Endothelial cell of umbilical vein (primary cell): ENCODE data around the gene TM9SF1. TPM values are rescaled to one million over a fixed set of nuclear protein-coding genes. Genes with fewer than 3 reads are reported as not detected.

ENCODE experiments used
- BruUV-seq: library from RNA; stranded (reverse); fragments of 400-500 nt; replicated peaks from 2 replicates; lab custom pipeline; 2021; lab: Mats Ljungman, UMichigan
- CTCF ChIA-PET: fragments of 300-600, 350-600 bp; sonication (Branson Sonifier 250); formaldehyde crosslinking; loops from one replicate; lab custom pipeline; 2021; ENCODE audit warnings: antibody characterized with exemption, inconsistent platforms; lab: Charles Lee
- POLR2A ChIA-PET: fragments of 300-600, 350-600 bp; sonication (Branson Sonifier 250); formaldehyde crosslinking; loops from one replicate; lab custom pipeline; 2021; ENCODE audit warnings: antibody characterized with exemption, inconsistent platforms; lab: Charles Lee
- DNase-seq: peaks from one replicate; pipeline ENCODE4 v3.0.0-alpha.2; 2011; ENCODE audit warnings: low read depth, low spot score
- FAIRE-seq: peaks from 2 replicates; lab custom pipeline; 2011; peaks lifted over from hg19 to GRCh38; lab: Jason Lieb, UNC
- H2AFZ ChIP-seq: 2 replicates; pipeline ENCODE4 v1.6.0; 2012; ENCODE audit warnings: low read depth, low read length, control low read depth, inconsistent platforms
- H3K27ac ChIP-seq: 2 replicates; pipeline ENCODE4 v1.5.1; 2011; ENCODE audit warnings: low read depth, mild to moderate bottlenecking, control low read depth, low read length, moderate library complexity; ENCODE audit not compliant: insufficient read depth
- H3K27me3 ChIP-seq, 2 experiments: 2 replicates each; pipeline versions ENCODE4 v1.6.0 to v1.6.1; 2011; ENCODE audit warnings: low read length in 2 of 2, mixed read lengths in 1 of 2; ENCODE audit not compliant: control insufficient read depth in 2 of 2, insufficient read depth in 2 of 2
- H3K36me3 ChIP-seq, 2 experiments: 2 replicates in 1 of 2; 3 replicates in 1 of 2; pipeline ENCODE4 v1.5.1; 2011; ENCODE audit warnings: low read length in 2 of 2, mild to moderate bottlenecking in 1 of 2, moderate library complexity in 1 of 2; ENCODE audit not compliant: control insufficient read depth in 2 of 2, insufficient read depth in 2 of 2; ENCODE audit errors: extremely low read depth in 1 of 2
- H3K4me1 ChIP-seq: 3 replicates; pipeline ENCODE4 v1.5.1; 2011; ENCODE audit warnings: mild to moderate bottlenecking, low read length; ENCODE audit not compliant: control insufficient read depth, insufficient read depth; ENCODE audit errors: extremely low read depth
- H3K4me2 ChIP-seq: 2 replicates; pipeline ENCODE4 v1.6.1; 2011; ENCODE audit warnings: low read length, control low read depth, mixed read lengths; ENCODE audit not compliant: insufficient read depth
- H3K4me3 ChIP-seq, 3 experiments: fragments of 200-600 bp in 1 of 3; sonication (generic), shearing (Covaris generic) in 1 of 3; replicated peaks in 1 of 3; 2 replicates each; pipeline ENCODE4 v1.5.1; 2011 to 2016; ENCODE audit warnings: control low read depth in 3 of 3, low read length in 3 of 3, mild to moderate bottlenecking in 2 of 3, inconsistent platforms in 1 of 3, low read depth in 1 of 3, moderate library complexity in 1 of 3; ENCODE audit not compliant: insufficient read depth in 1 of 3
- H3K79me2 ChIP-seq: 2 replicates; pipeline ENCODE4 v1.6.0; 2012; ENCODE audit warnings: low read length, inconsistent platforms; ENCODE audit not compliant: control insufficient read depth, insufficient read depth
- H3K9ac ChIP-seq: replicated peaks from 2 replicates; pipeline ENCODE3; 2011; ENCODE audit warnings: low read length, control low read depth; ENCODE audit not compliant: insufficient read depth; ENCODE audit errors: extremely low read depth
- H3K9me1 ChIP-seq: replicated peaks from 3 replicates; pipeline ENCODE4 v1.6.0; 2011; ENCODE audit warnings: mild to moderate bottlenecking, low read length; ENCODE audit not compliant: control insufficient read depth, insufficient read depth; ENCODE audit errors: extremely low read depth
- H3K9me3 ChIP-seq: replicated peaks from 2 replicates; pipeline ENCODE4 v1.5.1; 2012; ENCODE audit warnings: low read length, inconsistent platforms; ENCODE audit not compliant: control insufficient read depth, insufficient read depth
- H4K20me1 ChIP-seq: replicated peaks from 2 replicates; pipeline ENCODE3; 2011; ENCODE audit warnings: mild to moderate bottlenecking, low read length; ENCODE audit not compliant: control insufficient read depth, insufficient read depth; ENCODE audit errors: extremely low read depth
- CTCF ChIP-seq, 2 donors: IDR thresholded peaks; 1 replicate in 1 of 2; 2 replicates in 1 of 2; pipeline ENCODE4 v1.5.1; 2011; ENCODE audit warnings: low read length in 2 of 2, mild to moderate bottlenecking in 2 of 2, moderate library complexity in 2 of 2, control low read depth in 1 of 2, inconsistent platforms in 1 of 2, low read depth in 1 of 2; ENCODE audit not compliant: insufficient read depth in 1 of 2; ENCODE audit errors: extremely low read depth in 1 of 2
- FOS ChIP-seq: IDR thresholded peaks from 2 replicates; pipeline ENCODE4 v1.6.1; 2011; ENCODE audit warnings: mild to moderate bottlenecking, low read length, moderate library complexity, borderline replicate concordance; ENCODE audit not compliant: insufficient read depth
- GATA2 ChIP-seq: IDR thresholded peaks from 2 replicates; pipeline ENCODE4 v1.7.0; 2011; ENCODE audit warnings: low read depth, mild to moderate bottlenecking, moderate library complexity, mixed read lengths, low read length; ENCODE audit not compliant: insufficient read length, insufficient read depth
- JUN ChIP-seq: IDR thresholded peaks from 2 replicates; pipeline ENCODE4 v1.6.1; 2011; ENCODE audit warnings: borderline replicate concordance, low read depth; ENCODE audit not compliant: insufficient read length, insufficient read depth
- MYC ChIP-seq: IDR thresholded peaks from one replicate; pipeline ENCODE4 v1.6.1; 2011; ENCODE audit warnings: mild to moderate bottlenecking, low read depth, low read length
- dilution Hi-C: fragments of 300-500 bp; cut with MboI; formaldehyde crosslinking; loops from one replicate; pipeline ENCODE4 v1.15.0; 2019; ENCODE audit warnings: low sequenced_read_pairs; ENCODE audit not compliant: extremely low pct_ligation_motif_present
- intact Hi-C: fragments of 100-400 bp; cut with micrococcal nuclease; formaldehyde crosslinking; loops from one replicate; pipeline ENCODE4 v1.10.0; 2022
- polyA plus RNA-seq, 4 experiments: library from polyadenylated mRNA; depleted of rRNA in 3 of 4; stranded (reverse) in 3 of 4; unstranded in 1 of 4; fragments of >200 nt; gene quantifications; 2 replicates each; pipeline versions ENCODE4 v1.2.1 to v1.2.3, GENCODE V29; 2011 to 2012; ENCODE audit warnings: missing spikeins in 1 of 4
- total RNA-seq: library from RNA; stranded (reverse); gene quantifications from 2 replicates; pipeline ENCODE4 v1.2.3, GENCODE V29; 2021

Gene TM9SF1
- total and polyA plus RNA-seq, 2 donors (not counting 3 experiments of a cell fraction or from before 2014, with no cell fraction given) = 60.7 to 71.5 TPM

DNA sequence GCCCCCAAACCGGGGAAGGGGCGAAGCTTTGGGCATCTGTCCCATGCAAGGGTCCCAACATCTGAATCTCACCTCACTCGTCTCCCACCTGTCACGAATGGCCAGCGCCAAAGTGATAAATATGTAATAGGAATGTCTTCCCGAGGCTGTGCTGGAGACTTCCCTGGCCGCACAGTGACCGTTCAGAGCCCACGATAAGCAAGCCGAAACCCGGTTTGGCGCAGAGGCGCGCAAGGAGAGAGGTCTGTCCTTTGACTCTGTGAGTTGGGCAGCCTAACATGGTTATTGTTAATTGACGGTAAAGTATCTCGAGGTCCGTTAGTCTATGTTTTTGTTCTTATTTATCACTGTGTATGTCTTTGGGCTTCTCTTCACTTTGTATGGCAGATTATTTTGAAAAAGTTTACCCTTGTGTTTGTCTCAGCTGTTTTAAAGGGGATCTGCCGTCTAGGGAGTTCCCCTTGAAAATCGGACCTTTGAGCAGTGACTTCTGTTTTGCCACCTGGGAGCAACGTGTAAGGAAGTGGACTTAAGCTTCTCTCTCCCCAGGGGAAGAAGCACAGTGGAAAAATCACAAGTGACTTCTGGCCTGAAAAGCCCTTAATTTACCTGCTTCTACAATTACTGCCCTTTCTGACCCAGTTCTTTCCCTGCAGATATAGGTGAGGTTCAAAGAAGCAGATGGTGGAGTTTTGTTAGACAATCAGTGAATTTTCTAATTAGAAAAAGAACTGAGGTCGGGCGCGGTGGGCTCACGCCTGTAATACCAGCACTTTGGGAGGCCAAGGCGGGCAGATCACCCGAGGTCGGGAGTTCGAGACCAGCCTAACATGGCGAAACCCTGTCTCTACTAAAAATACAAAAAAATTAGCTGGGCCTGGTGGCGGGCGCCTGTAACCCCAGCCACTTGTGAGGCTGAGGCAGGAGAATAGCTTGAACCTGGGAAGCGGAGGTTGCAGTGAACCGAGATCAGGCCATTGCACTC, 1.1 kb upstream of the TM9SF1 start:
- peaks cover 16% of the 10 kb centered on the region for H3K4me1 ChIP-seq
- TF ChIP-seq CTCF (IDR thresholded peaks at IDR 0.05; ENCODE audit: extremely low read depth in 1 of 2, insufficient read depth in 1 of 2, low read depth in 1 of 2, low read length in 2 of 2) (no peak), JUN (no peak), MYC (no peak), FOS (no peak), GATA2 (no peak)
- ChIA-PET POLR2A (interaction anchor here (0.7 to 1.8 kb wide), 7 partner anchors 9 to 552 kb away, joined by 3 to 14 read pairs (median 5); partner anchors contain the start of genes CHMP4A, PSME2, RNF31 and TINF2), CTCF (interaction anchor here (1.0 to 3.9 kb wide), 11 partner anchors 13 to 236 kb away, joined by 3 to 19 read pairs (median 6); partner anchors contain the start of genes CHMP4A, CIDEB, IRF9 and LTB4R)
- no peaks in the 10 kb centered on the region for H3K9me1 ChIP-seq
- no peaks in the 10 kb centered on the region for H3K27me3 ChIP-seq
- peak overlapping the region; percentile 90 for H3K4me2 ChIP-seq
- peak overlapping the region; percentile 30 for H2AFZ ChIP-seq
- DNase-seq = peak; percentile 39
- peaks cover 35% of the 10 kb centered on the region for H3K79me2 ChIP-seq
- intact Hi-C loops = loop anchor here (1.0 kb wide), 1 partner anchor 46 kb away; the partner anchor contains the start of gene TINF2
- peak overlapping the region; percentile 94 for H3K9ac ChIP-seq
- TSS peak; percentile 69 for BruUV-seq
- H3K27ac ChIP-seq = peak overlapping the region; percentile 93
- H3K9me3 ChIP-seq = no peaks in the 10 kb centered on the region
- peak; percentile 73 for FAIRE-seq
- dilution Hi-C loops = no loop called here
- H4K20me1 ChIP-seq = no peaks in the 10 kb centered on the region
- peaks cover 5 to 12% of the 10 kb centered on the region in 2 experiments for H3K36me3 ChIP-seq
- peak overlapping the region; percentile 36 to 82 (median 69) for H3K4me3 ChIP-seq
